Gastroesophageal sphincter (tissue), 4 donors: Measurements from ENCODE around the gene CEP152. TPM values are rescaled to one million over a fixed set of nuclear protein-coding genes. Genes with fewer than 3 reads are reported as not detected.

Experiments used
- ATAC-seq: fragments of 150-250 bp; one replicate; pipeline ENCODE4 v1.9.1; 2016; ENCODE audit warnings: mild to moderate bottlenecking, moderate library complexity
- H3K27ac ChIP-seq, 4 donors: fragments of 200-600 bp; sonication (generic) in 3 of 4; 1 replicate in 3 of 4; 2 replicates in 1 of 4; pipeline ENCODE4 v1.5.1; 2016 to 2019
- H3K27me3 ChIP-seq: fragments of 200-600 bp; sonication (generic); one replicate; pipeline ENCODE4 v1.5.1; 2019
- H3K36me3 ChIP-seq, 2 donors: fragments of 200-600 bp; sonication (generic); one replicate each; pipeline ENCODE4 v1.5.1; 2019; ENCODE audit warnings: control low read depth in 1 of 2
- H3K4me1 ChIP-seq, 3 donors: fragments of 200-600 bp; sonication (generic); 1 replicate in 2 of 3; 2 replicates in 1 of 3; pipeline ENCODE4 v1.5.1; 2016 to 2019; ENCODE audit warnings: control low read depth in 2 of 3
- H3K4me3 ChIP-seq, 2 donors: fragments of 200-600 bp; sonication (generic); one replicate each; pipeline ENCODE4 v1.5.1; 2019; ENCODE audit warnings: mild to moderate bottlenecking in 1 of 2, moderate library complexity in 1 of 2
- H3K9me3 ChIP-seq, 3 donors: fragments of 200-600 bp; sonication (generic); one replicate each; pipeline ENCODE4 v1.5.1; 2017 to 2019; ENCODE audit warnings: control low read depth in 2 of 3
- CTCF ChIP-seq, 4 experiments: fragments of 200-600 bp in 2 of 4; fragments of 450-650 bp in 2 of 4; sonication (generic) in 1 of 4; IDR thresholded peaks; one replicate each; pipeline ENCODE4 v1.5.1; 2017 to 2019; ENCODE audit warnings: antibody characterized with exemption in 4 of 4, mild to moderate bottlenecking in 2 of 4, moderate library complexity in 2 of 4
- EP300 ChIP-seq: sonication (generic); formaldehyde crosslinking; IDR thresholded peaks from one replicate; pipeline ENCODE4 v1.6.1; 2017; ENCODE audit warnings: antibody characterized with exemption, mild to moderate bottlenecking
- POLR2A ChIP-seq, 2 donors: fragments of 450-650 bp; IDR thresholded peaks; one replicate each; pipeline ENCODE4 v1.6.1; 2017; ENCODE audit warnings: antibody characterized with exemption in 2 of 2, mild to moderate bottlenecking in 2 of 2, moderate library complexity in 1 of 2
- POLR2AphosphoS5 ChIP-seq: sonication (generic); formaldehyde crosslinking; IDR thresholded peaks from one replicate; pipeline ENCODE4 v1.6.1; 2017; ENCODE audit warnings: antibody characterized with exemption
- WGBS, 2 donors: methylation state at CpG; one replicate each; pipeline ENCODE4 v1.1.5; 2018; ENCODE audit warnings: low coverage in 1 of 2; 5-methylcytosine and 5-hydroxymethylcytosine counted together
- total RNA-seq, 4 donors: library from RNA; depleted of rRNA; stranded (reverse); fragments of >200 nt; gene quantifications; one replicate each; pipeline ENCODE4 v1.1.0, GENCODE V29; 2016

The CEP152 gene
- total RNA-seq, 4 donors from 2014 or later, result 3.0 to 5.0 (median 3.9) TPM

- no peak for TF ChIP-seq POLR2A (IDR thresholded peaks at IDR 0.05)
- TF ChIP-seq POLR2AphosphoS5, result no peak
- TF ChIP-seq EP300, result no peak
- Histone ChIP-seq H3K27ac (no peak overlapping the region), H3K4me3 (no peak overlapping the region), H3K9me3 (no peaks in the 10 kb centered on the region), H3K27me3 (no peaks in the 10 kb centered on the region), H3K4me1 (peaks cover 0 to 14% (median 4%) of the 10 kb centered on the region in 3 donors), H3K36me3 (no peaks in the 10 kb centered on the region)
- ATAC-seq, result no peak
- 59 to 85% methylated on average over 4 to 5 of the region's 5 CpGs for WGBS, 2 donors
These were observed 87.9 kb downstream of the CEP152 start for GRCh38 chr15:48722764-48723661.

- no peaks in the 10 kb centered on the region for H3K27me3 ChIP-seq
- 40 to 50% methylated on average over 5 to 6 of the region's 6 CpGs for whole genome bisulfite sequencing, 2 donors
- H3K9me3 ChIP-seq, result peaks cover 0 to 5% (median 0%) of the 10 kb centered on the region in 3 donors
- TF ChIP-seq POLR2AphosphoS5 (peak; percentile 42), EP300 (no peak), CTCF (IDR thresholded peaks at IDR 0.05) (no peak), POLR2A (IDR thresholded peaks at IDR 0.05) (no peak)
- H3K27ac ChIP-seq, result peak overlapping the region in 2 of 4 donors; percentile 60 to 61
- no peak overlapping the region for H3K4me3 ChIP-seq
- no peaks in the 10 kb centered on the region for H3K36me3 ChIP-seq
- peak; percentile 72 for ATAC-seq
- peaks cover 0 to 14% (median 4%) of the 10 kb centered on the region in 3 donors for H3K4me1 ChIP-seq
These were observed 89.6 kb downstream of the CEP152 start for GRCh38 chr15:48721061-48721810.

GRCh38 chr15:48720646-48721045 lies 90.2 kb downstream of the CEP152 start:
- Histone ChIP-seq H3K36me3 (no peaks in the 10 kb centered on the region), H3K27ac (peak overlapping the region in 2 of 4 donors; percentile 39 to 60), H3K4me3 (no peak overlapping the region), H3K27me3 (no peaks in the 10 kb centered on the region), H3K9me3 (peaks cover 0 to 11% (median 0%) of the 10 kb centered on the region in 3 donors), H3K4me1 (peaks cover 0 to 14% (median 4%) of the 10 kb centered on the region in 3 donors)
- TF ChIP-seq EP300, result no peak
- TF ChIP-seq CTCF (IDR thresholded peaks at IDR 0.05), result no peak
- TF ChIP-seq POLR2AphosphoS5, result no peak
- no peak for TF ChIP-seq POLR2A (IDR thresholded peaks at IDR 0.05)
- 94 to 100% methylated on average over 3 of the region's 3 CpGs for whole genome bisulfite sequencing, 2 donors
- ATAC-seq, result peak; percentile 57

GRCh38 chr15:48719668-48720067 lies 91.2 kb downstream of the CEP152 start:
- H3K27me3 ChIP-seq, result no peaks in the 10 kb centered on the region
- no peak for TF ChIP-seq CTCF (IDR thresholded peaks at IDR 0.05)
- TF ChIP-seq POLR2AphosphoS5, result no peak
- no peak for TF ChIP-seq POLR2A (IDR thresholded peaks at IDR 0.05)
- TF ChIP-seq EP300, result no peak
- ATAC-seq, result no peak
- no peak overlapping the region for H3K4me3 ChIP-seq
- H3K36me3 ChIP-seq, result no peaks in the 10 kb centered on the region
- peaks cover 0 to 16% (median 0%) of the 10 kb centered on the region in 3 donors for H3K9me3 ChIP-seq
- WGBS, 2 donors, result 70 to 100% methylated on average over 1 to 3 of the region's 4 CpGs
- H3K27ac ChIP-seq, result peak overlapping the region in 1 of 4 donors; percentile 33
- peaks cover 0 to 14% (median 4%) of the 10 kb centered on the region in 3 donors for H3K4me1 ChIP-seq

GRCh38 chr15:48718646-48719045 lies 92.2 kb downstream of the CEP152 start:
- H3K27ac ChIP-seq, result peak overlapping the region in 1 of 4 donors; percentile 44
- 50 to 71% methylated on average over 2 of the region's 2 CpGs for WGBS, 2 donors
- H3K27me3 ChIP-seq, result no peaks in the 10 kb centered on the region
- no peak for TF ChIP-seq POLR2A (IDR thresholded peaks at IDR 0.05)
- no peak for TF ChIP-seq POLR2AphosphoS5
- no peak for TF ChIP-seq CTCF (IDR thresholded peaks at IDR 0.05)
- TF ChIP-seq EP300, result no peak
- no peak overlapping the region for H3K4me3 ChIP-seq
- peaks cover 0 to 16% (median 0%) of the 10 kb centered on the region in 3 donors for H3K9me3 ChIP-seq
- no peaks in the 10 kb centered on the region for H3K36me3 ChIP-seq
- H3K4me1 ChIP-seq, result peaks cover 0 to 14% (median 4%) of the 10 kb centered on the region in 3 donors
- ATAC-seq, result no peak
